Uterus (tissue), 2 donors: Measurements from ENCODE around the gene CMTM8.

Experiments used
- POLR2A ChIP-seq, 2 donors: fragments of 450-650 bp; IDR thresholded peaks; one replicate each; pipeline ENCODE4 v1.6.1; 2016; ENCODE audit warnings: antibody characterized with exemption in 2 of 2, mild to moderate bottlenecking in 1 of 2, moderate library complexity in 1 of 2
- TF ChIP-seq, protein P1 (sequence below), 4 experiments: fragments of 200-600 bp in 2 of 4; fragments of 450-650 bp in 2 of 4; sonication (generic) in 2 of 4; IDR thresholded peaks; one replicate each; pipeline ENCODE4 v1.5.1; 2016 to 2019; ENCODE audit warnings: antibody characterized with exemption in 4 of 4, mild to moderate bottlenecking in 2 of 4, moderate library complexity in 1 of 4

GRCh38 chr3:32257042-32257441, 18.6 kb downstream of the CMTM8 start:
- TF ChIP-seq, protein P1, sequence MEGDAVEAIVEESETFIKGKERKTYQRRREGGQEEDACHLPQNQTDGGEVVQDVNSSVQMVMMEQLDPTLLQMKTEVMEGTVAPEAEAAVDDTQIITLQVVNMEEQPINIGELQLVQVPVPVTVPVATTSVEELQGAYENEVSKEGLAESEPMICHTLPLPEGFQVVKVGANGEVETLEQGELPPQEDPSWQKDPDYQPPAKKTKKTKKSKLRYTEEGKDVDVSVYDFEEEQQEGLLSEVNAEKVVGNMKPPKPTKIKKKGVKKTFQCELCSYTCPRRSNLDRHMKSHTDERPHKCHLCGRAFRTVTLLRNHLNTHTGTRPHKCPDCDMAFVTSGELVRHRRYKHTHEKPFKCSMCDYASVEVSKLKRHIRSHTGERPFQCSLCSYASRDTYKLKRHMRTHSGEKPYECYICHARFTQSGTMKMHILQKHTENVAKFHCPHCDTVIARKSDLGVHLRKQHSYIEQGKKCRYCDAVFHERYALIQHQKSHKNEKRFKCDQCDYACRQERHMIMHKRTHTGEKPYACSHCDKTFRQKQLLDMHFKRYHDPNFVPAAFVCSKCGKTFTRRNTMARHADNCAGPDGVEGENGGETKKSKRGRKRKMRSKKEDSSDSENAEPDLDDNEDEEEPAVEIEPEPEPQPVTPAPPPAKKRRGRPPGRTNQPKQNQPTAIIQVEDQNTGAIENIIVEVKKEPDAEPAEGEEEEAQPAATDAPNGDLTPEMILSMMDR (IDR thresholded peaks at IDR 0.05), result no peak
- no peak for TF ChIP-seq POLR2A (IDR thresholded peaks at IDR 0.05)
